GM13976 (cell line): ENCODE data around the gene MISP3.

Source experiments
- DNase-seq: peaks from one replicate; pipeline ENCODE4 v3.0.0; 2012; ENCODE audit warnings: low spot score
- CTCF ChIP-seq: IDR thresholded peaks from 2 replicates; pipeline ENCODE4 v1.5.1; 2012; ENCODE audit warnings: borderline replicate concordance, mild to moderate bottlenecking; ENCODE audit not compliant: insufficient read depth; ENCODE audit errors: extremely low read depth, missing control alignments, control extremely low read depth
- in situ Hi-C: fragments of 300-500 bp; cut with MboI; formaldehyde crosslinking; loops from one replicate; pipeline ENCODE4 v1.12.0; 2022; ENCODE audit warnings: low sequenced_read_pairs, mixed read lengths, inconsistent platforms; ENCODE audit not compliant: unreplicated experiment

The MISP3 gene

DNA sequence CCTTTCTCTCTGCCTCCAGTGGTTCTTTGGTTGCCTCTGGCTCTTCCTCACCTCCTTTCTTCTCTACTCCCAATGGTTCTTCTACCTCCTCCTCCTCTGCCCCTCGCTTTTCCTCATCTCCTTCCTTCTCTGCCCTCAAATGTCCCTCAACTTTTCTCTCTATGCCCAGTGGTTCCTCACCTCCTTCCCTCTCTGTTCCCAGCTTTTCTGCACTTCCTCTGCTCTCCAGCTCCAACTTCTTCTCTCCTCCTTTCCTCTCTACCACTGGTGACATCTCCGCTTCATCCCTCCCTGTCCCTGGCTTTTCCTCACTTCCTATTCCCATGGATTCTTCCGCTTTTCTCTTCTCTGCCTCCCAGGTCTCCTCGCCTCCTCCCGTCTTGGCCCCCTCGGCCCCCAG is 18.5 kb upstream of the MISP3 start:
- in situ Hi-C loops, result loop anchor here (25.0 kb wide), 1 partner anchor 442 kb away; no protein-coding TSS in a partner anchor
- no peak for DNase-seq
- TF ChIP-seq CTCF, result no peak

GRCh38 chr19:14054721-14055120 is 17.9 kb upstream of the MISP3 start:
- in situ Hi-C loops, result loop anchor here (25.0 kb wide), 1 partner anchor 442 kb away; no protein-coding TSS in a partner anchor
- TF ChIP-seq CTCF, result no peak
- peak; percentile 27 for DNase-seq

DNA sequence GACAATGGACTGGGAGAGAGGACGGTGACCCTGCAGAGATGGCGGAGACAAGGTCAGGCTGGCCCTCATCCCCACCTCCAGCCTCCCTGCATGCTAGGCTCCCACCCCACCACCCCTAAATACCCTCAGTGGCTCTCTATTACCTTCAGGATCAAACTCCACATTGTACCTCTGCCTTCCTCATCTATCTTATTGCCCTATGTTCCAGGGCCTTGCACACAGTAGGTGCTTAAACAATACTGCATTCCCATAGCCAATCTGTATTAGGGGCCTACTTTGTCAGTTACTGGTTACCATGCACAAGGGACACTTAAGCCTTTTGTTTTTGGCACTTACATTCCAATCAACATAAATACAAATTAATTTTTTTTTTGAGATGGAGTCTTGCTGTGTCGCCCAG is 17.2 kb upstream of the MISP3 start:
- in situ Hi-C loops, result loop anchor here (25.0 kb wide), 1 partner anchor 443 kb away; no protein-coding TSS in a partner anchor
- no peak for TF ChIP-seq CTCF
- peak; percentile 17 for DNase-seq

GRCh38 chr19:14056069-14056666 is 16.4 kb upstream of the MISP3 start:
- no peak for TF ChIP-seq CTCF
- in situ Hi-C loops, result loop anchor here (25.0 kb wide), 1 partner anchor 444 kb away; no protein-coding TSS in a partner anchor
- no peak for DNase-seq

DNA sequence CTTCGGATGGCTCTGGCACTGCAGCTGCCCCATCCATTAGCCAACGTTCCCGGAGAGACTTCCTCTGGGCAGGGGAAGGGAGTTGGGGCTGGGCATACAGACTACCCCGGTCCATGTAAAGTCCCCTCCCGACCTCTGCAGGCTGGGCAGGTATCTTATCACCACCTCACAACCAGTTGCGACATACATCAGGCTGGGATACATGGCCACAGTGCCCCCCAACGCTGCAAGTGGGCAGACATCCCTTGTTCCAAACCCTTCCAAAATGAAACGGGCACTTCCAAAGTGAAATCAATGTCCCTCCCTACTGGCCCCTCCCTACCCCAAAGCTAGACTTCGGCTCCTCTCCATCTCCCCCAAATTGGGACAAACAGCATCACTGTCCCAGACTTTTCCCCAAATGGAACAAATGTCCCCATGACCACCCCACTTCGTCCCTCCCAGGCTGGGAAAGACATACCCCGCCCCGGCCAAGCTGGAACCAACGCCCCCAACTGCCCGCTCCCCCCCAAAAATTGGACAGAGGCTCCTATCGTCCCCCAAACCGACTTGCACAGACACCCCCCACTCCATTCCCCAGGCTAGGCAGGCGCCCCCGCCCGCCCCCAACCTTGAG is 15.7 kb upstream of the MISP3 start:
- TF ChIP-seq CTCF, result no peak
- in situ Hi-C loops, result loop anchor here (25.0 kb wide), 1 partner anchor 445 kb away; no protein-coding TSS in a partner anchor
- DNase-seq, result peak; percentile 37

GRCh38 chr19:14058182-14059092 is 14.1 kb upstream of the MISP3 start:
- TF ChIP-seq CTCF, result no peak
- in situ Hi-C loops, result loop anchor here (25.0 kb wide), 1 partner anchor 446 kb away; no protein-coding TSS in a partner anchor

More at GRCh38 chr19:14058182-14059092, 14.1 kb upstream of the MISP3 start:
- peak; percentile 30 for DNase-seq
